HG03469 (cell line): Measurements from ENCODE around the gene PCYT1B.
"Not testable (repeated sequence)": the region's sequence is repeated elsewhere in the genome, so short reads cannot be mapped to it uniquely, and the experiment has no call there.

Experiments
- ATAC-seq: cut with Tn5 transposase; IDR thresholded peaks from one replicate; pipeline ENCODE4 v1.9.1; 2021; ENCODE audit warnings: mild to moderate bottlenecking, moderate library complexity, moderate number of reproducible peaks; ENCODE audit not compliant: unreplicated experiment

PCYT1B gene

DNA sequence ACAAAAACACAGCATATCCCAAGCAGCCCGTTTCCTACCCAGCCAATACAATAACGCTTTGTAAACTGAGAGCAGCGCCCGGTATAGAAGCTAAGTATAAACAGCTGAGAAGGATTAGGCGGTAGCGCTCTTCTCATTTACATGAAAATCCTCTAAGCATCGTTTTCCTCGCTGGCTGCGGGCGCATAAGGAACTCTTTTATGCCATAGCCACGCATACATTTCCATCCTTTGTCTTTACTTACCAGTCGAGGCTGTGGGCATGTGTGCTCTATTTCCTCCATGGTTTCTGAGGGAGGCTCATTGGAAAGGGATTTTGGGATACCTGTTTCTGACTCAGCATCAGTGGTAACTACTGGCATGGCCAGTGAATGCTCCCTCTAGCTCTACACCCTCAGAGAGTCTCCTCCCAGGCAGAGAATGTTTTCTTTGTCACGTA lies 383 bp downstream of the PCYT1B start:
- ATAC-seq, result no peak

DNA sequence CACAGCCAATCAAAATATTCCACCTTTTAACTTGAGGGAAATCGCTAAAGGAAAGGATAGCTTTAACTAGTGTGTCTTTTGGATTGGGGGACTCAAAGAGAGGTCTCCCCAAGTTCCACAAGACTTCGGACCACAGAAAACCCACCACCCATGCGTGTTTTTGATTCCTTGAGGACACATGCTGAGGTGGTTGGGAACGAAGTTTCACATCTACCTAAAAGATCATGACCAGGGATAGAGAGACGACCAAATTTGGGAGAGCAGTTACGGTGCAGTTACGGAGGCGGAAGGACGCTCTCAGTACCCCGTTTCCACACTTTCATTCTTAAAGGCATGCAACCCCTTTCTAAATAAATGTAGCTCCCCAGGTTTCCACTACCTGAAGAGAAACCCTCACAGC lies 1.1 kb downstream of the PCYT1B start:
- ATAC-seq, result no peak

DNA sequence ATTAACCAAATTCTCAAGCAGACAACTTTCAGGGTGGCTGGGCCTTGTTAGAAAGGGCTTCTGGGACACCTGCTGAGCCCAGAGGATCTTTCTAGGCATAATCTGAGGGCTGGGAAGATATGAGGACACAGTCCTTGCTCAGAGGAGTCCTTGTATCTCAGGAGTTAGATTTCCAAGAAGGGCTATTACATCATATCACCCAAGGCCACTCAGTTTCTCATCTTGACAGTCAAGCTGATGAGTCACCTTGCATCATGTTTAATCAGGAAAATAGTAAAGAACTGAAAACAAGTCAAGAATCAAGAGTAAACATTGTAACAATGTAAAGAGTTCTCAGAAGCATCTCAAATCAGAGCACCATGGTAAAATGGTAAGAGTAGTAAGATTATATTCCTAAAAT lies 4.0 kb downstream of the PCYT1B start:
- no peak for ATAC-seq

DNA sequence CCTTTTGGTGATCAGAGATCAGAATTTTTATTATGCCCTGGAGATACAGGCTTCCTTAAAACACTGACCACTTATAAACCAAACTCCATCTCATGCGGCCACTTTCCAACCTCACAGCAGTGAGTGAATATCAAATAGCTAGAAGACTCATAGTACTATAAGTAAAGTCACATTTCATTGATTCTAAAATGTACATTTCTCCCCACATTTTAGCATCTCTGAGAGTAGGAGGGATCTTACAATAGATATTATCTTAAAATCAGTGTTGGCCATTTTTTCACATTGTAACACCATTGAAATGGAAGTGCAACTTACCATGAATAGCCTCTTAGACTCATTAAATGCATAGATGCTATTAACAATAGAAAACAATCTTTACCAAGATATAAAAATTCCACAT lies 17.4 kb downstream of the PCYT1B start:
- ATAC-seq, result no peak

DNA sequence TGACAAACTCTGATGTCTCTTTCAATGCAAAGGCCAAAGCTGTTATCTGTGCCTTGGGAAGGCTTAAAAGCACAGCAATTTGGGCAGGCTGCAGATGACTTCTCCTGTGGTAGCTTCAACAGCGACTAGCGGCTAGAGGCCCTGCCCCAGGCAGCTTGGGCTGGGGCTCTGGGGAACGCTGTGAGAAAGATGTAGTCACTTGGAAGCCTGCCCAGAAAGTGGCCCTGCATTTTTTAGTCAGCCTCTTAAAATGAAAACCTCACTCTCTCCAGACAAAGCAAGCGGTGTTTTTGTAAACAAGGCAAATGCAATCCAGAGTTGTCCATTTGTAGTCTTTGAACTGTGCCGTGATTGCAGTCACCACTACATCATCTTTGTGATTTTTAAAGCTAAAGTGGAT lies 27.5 kb downstream of the PCYT1B start:
- no peak for ATAC-seq

DNA sequence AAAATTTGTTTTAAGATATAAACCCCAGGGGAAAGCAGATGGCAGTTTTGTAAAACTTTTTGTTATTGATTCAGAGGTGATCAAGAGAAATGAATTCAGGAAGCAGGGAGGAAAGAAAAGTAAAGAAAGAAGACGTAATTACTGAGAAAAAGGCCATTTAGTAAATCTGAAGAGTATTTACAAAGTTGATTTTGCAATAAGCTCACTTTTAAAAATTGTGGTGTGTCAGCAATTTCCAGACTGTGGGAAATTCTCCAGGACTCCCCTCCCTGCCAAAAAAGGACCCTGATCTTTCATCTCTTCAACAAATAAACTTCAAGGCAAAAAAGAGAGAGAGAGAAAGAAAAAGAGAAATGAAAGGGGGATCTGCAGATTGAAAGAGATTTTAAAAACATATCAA lies 36.6 kb downstream of the PCYT1B start:
- ATAC-seq, result no peak

DNA sequence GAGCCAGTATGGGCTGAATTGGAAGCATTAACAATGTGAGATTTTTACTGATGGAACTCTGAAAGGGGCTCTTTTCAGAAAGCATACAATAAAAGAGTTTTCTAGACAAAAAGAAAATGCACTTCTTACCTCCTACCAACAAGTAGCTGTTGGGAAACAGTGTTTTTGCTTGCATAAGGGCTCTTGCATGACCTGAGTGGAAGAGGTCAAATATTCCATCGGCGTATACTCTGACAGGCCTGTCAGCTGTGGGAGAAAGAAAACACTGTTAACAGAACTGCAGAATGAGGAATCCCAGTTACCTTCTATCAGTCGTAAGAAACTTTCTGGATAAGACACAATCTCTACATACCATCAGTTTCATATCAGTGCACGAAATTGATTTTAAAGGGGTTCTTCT lies 39.5 kb downstream of the PCYT1B start:
- no peak for ATAC-seq

DNA sequence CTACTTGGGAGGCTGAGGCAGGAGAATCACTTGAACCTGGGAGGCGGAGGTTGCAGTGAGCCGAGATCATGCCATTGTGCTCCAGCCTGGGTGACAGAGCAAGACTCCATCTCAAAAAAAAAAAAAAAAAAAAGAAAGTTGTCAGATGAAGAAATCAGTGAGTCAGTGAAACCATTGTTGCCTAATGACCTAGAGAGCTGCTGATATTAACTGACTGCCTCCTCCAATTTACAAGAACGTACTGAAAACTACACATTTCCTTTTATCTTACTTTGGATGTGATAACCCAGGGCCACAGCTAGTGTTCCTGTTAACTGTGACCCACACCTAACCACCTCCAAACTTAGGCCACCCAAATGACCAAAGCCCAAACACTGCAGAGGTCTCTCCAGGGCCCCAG lies 41.2 kb downstream of the PCYT1B start:
- not testable (repeated sequence) for ATAC-seq

DNA sequence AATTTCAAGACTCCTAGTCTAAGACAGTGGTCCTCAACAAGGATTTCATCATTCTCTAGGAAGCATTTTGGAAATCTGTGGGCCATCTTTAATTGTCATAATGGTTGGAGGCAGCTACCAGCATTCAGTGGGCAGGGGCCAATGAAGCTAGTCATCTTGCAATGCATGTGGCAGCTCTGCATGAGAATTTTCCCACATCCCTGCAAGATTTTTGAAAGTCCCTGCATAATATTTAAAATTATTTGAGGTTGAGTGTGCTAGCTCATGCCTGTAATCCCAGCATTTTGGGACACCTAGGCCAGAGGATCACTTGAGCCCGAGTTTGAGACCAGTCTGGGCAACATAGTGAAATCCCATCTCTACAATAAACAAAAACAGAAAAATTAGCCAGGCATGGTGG lies 44.0 kb downstream of the PCYT1B start:
- no peak for ATAC-seq

DNA sequence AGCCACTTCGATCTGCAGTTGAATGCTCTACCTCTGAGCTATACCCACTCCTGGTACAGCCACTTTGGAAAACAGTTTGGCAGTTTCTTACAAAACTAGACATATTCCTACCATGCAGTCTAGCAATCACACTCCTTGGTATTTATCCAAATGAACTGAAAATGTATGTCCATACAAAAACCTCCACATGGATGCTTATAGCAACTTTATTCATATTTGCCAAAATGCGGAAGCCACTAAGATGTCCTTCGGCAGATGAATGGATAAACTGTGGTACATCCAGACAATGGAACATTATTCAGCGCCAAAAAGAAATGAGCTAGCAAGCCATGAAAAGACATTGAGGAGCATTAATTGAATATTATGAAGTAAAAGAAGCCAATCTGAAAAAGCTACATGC lies 45.3 kb downstream of the PCYT1B start:
- no peak for ATAC-seq

DNA sequence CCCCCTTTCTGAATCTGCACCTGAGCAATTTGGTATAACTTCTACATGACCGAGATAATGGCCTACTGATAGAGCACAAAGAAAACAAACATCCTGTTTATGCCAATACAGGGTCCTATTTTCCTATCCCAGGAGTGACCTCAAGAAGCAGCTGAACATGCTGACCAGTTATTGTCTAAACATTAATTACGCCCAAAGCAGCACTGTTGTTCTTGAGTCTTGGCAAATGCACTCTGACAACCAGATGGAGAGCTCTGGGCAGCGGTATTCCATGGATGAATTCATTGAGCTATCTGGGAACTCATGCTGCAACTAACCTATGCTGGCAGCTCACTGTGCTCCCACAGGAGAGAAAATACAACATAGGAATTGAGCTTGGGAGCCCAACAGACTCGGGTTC lies 52.6 kb downstream of the PCYT1B start:
- no peak for ATAC-seq

DNA sequence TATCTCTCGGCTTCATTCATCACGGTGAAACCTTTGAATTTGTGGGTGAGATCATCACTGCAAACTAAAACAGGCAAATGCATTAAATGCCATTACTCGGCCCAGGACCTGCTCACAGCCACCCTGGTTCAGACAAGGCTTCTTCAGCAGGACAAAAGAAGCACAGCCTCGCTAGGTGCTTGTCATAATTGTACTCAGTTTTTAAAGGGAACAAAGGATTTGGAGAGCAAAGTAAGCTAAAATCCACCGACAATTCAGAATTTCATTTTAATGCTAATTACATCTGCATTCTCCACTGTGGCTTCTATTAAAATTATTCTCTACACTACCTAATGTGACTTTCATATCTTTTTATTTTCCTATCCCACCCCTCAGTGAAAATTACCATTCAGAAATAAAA lies 57.0 kb downstream of the PCYT1B start:
- no peak for ATAC-seq

DNA sequence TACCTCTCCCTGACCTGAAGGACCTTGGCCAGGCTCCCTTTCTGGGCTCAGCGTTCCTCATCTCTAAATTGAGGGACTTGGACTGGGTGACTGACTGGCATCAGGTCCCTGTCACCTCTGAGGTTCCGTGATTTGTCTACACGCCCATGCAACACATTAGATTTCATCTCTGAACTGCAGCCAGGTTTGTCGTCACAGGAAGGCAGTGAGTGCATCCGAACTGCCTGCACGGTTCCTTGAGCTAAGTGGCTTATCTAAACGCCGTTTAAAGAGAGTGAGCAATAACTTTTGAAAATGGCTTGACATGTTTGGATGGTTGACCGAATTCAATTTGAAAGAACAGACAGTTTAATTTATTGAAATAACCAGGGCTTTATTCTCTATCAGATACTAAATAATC lies 70.1 kb downstream of the PCYT1B start:
- ATAC-seq, result no peak

DNA sequence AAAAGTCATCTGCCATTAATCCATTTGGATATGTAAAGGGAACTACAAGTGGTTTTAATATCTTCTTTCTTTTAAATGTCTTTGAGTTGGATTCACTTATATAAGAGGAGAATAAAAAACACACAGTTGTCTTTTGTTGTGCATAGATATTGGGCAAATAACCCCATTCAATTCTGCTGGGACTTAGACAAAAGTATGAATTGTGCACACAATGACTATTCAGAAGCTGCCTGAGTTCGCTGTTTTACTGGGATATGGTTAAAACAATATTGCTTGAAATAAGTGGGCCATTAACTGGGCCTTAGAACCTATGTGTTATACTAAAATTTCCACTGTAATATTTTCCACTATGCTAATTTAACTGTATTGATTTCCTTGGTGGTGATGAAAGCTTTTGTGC lies 71.7 kb downstream of the PCYT1B start:
- ATAC-seq, result no peak

DNA sequence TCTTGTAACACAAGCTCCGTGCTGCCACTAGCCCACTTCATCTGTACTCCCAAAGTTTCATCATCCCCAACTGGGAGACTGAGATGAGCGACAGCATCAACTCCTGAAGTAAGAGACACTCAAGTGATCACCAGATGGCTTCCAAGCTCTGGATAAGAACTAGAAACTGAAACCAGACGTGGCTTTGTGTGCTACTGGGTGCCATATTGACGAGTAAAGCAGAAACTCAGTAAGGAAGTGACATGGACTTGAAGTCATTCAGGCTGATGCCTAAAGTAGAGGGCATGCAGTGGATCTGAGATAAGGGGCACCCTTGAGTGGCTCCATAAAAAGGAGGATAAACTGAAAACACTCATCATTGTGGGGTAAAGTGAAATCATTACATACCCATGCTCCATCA lies 72.4 kb downstream of the PCYT1B start:
- no peak for ATAC-seq

DNA sequence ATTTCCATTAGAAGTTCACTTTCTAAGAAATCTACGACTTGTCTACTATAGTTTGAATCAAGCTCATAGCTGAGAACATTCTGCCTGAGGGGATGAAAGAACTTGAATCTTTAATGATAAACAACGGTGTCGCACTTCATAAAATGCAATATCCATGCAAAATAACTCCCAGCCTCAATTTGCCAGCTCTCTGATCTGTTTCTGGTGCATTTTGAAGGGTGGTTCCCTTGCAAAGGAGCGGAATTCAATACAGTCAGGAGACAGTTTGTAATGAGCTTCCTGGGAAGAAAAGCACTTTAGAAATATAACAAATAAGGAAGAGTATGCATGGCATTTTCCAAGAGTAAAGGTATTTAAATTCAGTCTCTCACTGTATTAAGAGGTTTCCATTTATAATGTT lies 80.0 kb downstream of the PCYT1B start:
- ATAC-seq, result no peak

DNA sequence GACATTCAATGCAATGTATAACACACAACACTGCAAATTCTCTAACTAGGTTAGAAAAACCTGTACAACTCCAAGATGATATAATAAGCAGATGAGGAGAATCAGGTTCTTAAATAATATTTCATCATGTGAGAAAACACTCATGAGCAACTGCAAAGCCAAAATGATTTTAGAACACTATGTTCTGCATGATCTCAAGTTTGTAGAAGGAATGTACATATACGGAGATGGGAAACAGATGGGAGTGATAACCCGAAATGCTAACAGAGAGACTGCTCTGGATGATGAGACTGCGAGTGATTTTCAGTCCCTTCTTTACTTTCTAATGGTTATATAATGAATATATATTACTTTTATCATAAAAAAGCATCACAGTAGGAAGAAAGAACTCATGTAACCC lies 80.9 kb downstream of the PCYT1B start:
- ATAC-seq, result no peak

DNA sequence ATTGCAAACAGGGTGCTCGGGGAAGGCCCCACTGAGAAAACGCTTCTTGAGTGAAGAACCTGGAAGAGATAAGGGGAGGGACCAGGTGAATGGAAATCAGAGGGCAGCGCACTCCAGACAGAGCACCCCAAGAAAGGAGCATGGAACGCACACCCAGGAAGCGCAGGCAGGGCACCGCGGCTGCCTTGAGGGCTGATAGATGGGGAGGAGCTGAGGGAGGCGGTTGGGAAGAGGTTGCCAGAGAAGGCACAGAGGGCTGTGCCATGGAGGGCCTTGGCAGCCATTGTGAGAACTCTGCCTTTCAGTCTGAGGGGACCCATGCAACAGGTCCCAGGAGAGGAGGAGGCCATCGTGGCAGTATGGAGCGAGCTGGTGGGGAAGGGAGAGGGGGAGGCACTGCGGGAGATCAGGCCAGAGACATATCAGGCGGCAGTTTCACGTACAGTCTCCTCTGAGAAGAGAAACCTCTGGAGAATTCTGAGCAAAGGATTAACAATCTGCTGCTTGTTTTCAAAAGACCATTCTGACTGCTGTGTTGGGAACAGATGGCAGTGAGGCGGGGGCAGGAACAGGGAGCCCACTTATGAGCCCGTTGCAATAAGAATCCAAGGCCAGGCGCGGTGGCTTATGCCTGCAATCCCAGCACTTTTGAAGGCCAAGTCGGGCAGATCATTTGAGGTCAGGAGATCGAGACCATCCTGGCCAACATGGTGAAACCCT lies 83.7 kb downstream of the PCYT1B start:
- ATAC-seq, result no peak

DNA sequence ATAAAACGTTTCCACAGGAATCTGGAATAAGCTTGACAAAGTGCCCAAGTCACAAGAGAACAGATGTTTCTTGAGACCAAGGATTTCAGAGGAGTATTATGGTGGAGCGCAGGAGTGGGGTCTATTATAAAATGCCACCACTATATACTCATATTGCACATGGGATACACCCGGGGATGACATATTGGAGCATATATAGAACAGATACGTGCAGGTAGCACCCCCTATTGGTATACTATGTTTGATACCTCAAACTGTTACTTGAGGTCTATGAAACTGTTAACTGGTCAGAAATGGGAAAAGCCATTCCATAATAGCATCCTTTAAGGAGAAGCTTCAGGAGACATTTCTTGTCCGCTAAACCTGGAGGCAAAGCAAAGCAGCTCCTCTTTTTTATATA lies 86.0 kb downstream of the PCYT1B start:
- no peak for ATAC-seq

DNA sequence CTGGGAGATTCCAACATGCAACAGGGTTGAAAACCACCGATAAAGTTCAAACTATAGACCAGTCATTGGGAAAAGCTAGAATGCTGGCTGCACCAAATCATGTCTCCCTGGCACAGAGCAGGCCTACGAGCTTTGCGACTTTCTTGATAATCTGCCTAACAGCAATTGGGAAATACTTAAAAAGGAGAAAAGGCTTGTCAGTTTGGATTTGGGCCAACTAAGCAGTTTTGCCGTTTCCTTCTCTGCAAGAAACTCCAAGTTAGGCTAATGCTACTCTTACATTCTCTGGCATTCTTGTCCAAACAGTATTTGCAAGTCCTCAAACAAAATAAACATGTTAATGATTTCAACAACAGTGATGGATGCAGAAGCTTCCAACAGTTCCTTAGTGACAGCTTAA lies 94.1 kb downstream of the PCYT1B start:
- ATAC-seq, result no peak

DNA sequence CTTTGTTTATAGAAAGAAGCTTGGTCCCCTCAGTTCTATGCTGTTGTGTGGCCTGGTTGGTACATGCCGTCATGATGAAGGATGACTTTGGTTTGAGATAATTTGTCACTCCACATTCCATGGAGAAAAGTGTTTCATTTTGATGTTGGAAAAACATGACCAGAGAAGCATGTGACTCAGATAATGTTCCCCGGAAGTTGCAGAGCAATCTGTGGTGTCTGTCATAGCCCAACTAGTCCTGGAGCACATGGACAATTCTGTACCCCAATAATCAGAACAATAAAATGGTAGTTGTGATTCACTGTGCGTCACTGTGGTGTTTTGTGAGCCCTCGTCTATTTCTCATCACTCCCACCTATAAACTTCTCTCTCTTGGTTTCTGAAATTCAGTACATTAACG lies 97.0 kb downstream of the PCYT1B start:
- no peak for ATAC-seq

DNA sequence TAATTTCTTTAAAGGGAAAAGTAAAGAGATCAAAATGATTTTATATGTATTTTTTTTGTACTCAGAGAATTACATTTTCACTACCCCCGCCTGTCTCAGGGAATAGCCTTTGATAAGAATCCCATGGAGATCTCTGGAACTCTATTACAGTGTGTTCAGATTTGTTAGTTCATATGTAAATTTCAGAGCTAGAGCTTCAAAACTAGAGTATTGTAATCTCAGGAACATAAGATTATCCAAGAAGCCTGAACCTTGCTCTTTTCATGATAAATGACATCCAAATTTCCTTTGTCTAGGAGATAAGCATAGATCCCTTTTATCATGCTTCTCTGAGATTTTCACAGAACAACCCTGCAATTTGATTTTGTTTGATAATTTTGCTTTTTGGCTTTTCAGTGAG lies 99.2 kb downstream of the PCYT1B start:
- ATAC-seq, result no peak

DNA sequence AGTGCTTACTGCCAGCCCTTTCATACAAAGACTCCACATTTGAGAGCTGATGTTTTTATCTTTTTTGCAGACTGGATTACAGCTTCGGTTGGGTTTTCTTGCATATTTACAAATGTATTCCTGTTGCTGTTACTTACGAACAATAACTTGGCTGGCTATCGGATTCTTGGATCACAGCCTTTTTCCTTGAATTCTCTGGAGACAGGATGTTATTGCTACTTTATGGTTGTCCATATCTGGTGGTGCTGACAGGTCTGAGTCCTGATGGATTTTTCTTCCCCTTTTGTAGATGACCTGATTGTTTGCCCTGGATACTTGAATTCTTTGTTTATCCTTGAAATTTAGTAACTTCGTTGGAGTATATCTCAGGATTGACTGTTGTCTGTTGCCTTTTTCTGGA lies 104.4 kb downstream of the PCYT1B start:
- ATAC-seq, result no peak
